HepG2 (cell line): Measurements from ENCODE around the gene UBE3B. TPM values are rescaled to one million over a fixed set of nuclear protein-coding genes. Genes with fewer than 3 reads are reported as not detected.

Experiments used
- ATAC-seq: fragments of 200-7000 bp; cut with Tn5 transposase; 3 replicates; pipeline ENCODE4 v1.9.1; 2020; ENCODE audit warnings: mild to moderate bottlenecking, moderate library complexity
- BruUV-seq: library from RNA; stranded (reverse); fragments of 400-500 nt; replicated peaks from 2 replicates; lab custom pipeline; 2021; lab: Mats Ljungman, UMichigan
- CTCF ChIA-PET: fragments of 300-600 bp; formaldehyde crosslinking; extraction: SDS; loops from one replicate; lab custom pipeline; 2021; ENCODE audit warnings: low total read pairs, inconsistent platforms, low intra/inter-chr PET ratio; lab: Yijun Ruan, JAX
- POLR2A ChIA-PET: fragments of 350-600 bp; sonication (Branson Sonifier 250); formaldehyde crosslinking; loops from one replicate; lab custom pipeline; 2020; ENCODE audit warnings: antibody characterized with exemption, inconsistent platforms; lab: Yijun Ruan, JAX
- DNase-seq: peaks from one replicate; pipeline ENCODE4 v3.0.0-alpha.2; 2015; ENCODE audit warnings: low spot score
- FAIRE-seq: peaks from 3 replicates; lab custom pipeline; 2011; peaks lifted over from hg19 to GRCh38; lab: Jason Lieb, UNC
- H2AFZ ChIP-seq: one replicate; pipeline ENCODE4 v1.6.1; 2011; ENCODE audit warnings: low read length, inconsistent platforms
- H3K27ac ChIP-seq: fragments of 300-600 bp; 3 replicates; pipeline ENCODE4 v1.8.0; 2011; ENCODE audit warnings: mixed run types, mild to moderate bottlenecking, mixed read lengths, low read length, inconsistent platforms; ENCODE audit not compliant: insufficient read depth; ENCODE audit errors: extremely low read length
- H3K27me3 ChIP-seq, 2 experiments: fragments of 200-600 bp in 1 of 2; 2 replicates in 1 of 2; 3 replicates in 1 of 2; pipeline versions ENCODE4 v1.6.0 to v1.8.0; 2011; ENCODE audit warnings: low read length in 2 of 2, mild to moderate bottlenecking in 2 of 2, moderate library complexity in 2 of 2, inconsistent platforms in 1 of 2; ENCODE audit not compliant: insufficient read depth in 2 of 2, control insufficient read depth in 1 of 2
- H3K36me3 ChIP-seq, 2 experiments: fragments of 200-600 bp in 1 of 2; replicated peaks in 1 of 2; 2 replicates in 1 of 2; 3 replicates in 1 of 2; pipeline versions ENCODE4 v1.5.1 to v1.8.0; 2011; ENCODE audit warnings: low read length in 2 of 2, inconsistent platforms in 1 of 2; ENCODE audit not compliant: insufficient read depth in 2 of 2, control insufficient read depth in 1 of 2
- H3K4me1 ChIP-seq: 2 replicates; pipeline ENCODE4 v1.5.1; 2012; ENCODE audit warnings: low read length, inconsistent platforms; ENCODE audit not compliant: insufficient read depth
- H3K4me2 ChIP-seq: 2 replicates; pipeline ENCODE4 v1.6.0; 2011; ENCODE audit warnings: low read depth, low read length, inconsistent platforms
- H3K4me3 ChIP-seq, 3 experiments: fragments of 200-600 bp in 1 of 3; sonication (generic), shearing (Covaris generic) in 1 of 3; replicated peaks in 1 of 3; 2 replicates each; pipeline ENCODE4 v1.5.1; 2011 to 2016; ENCODE audit warnings: low read length in 3 of 3, inconsistent platforms in 2 of 3, low read depth in 2 of 3, mild to moderate bottlenecking in 2 of 3, control low read depth in 1 of 3, mixed read lengths in 1 of 3; ENCODE audit not compliant: insufficient read depth in 1 of 3
- H3K79me2 ChIP-seq: one replicate; pipeline ENCODE4 v1.6.1; 2011; ENCODE audit warnings: low read length, inconsistent platforms; ENCODE audit not compliant: insufficient read depth
- H3K9ac ChIP-seq: 2 replicates; pipeline ENCODE4 v1.6.0; 2011; ENCODE audit warnings: mild to moderate bottlenecking, low read depth, low read length, inconsistent platforms; ENCODE audit not compliant: insufficient read depth
- H3K9me3 ChIP-seq: 2 replicates; pipeline ENCODE4 v1.5.1; 2012; ENCODE audit warnings: mild to moderate bottlenecking, low read length
- H4K20me1 ChIP-seq: 2 replicates; pipeline ENCODE4 v1.6.0; 2011; ENCODE audit warnings: inconsistent platforms, mild to moderate bottlenecking, low read length, moderate library complexity; ENCODE audit not compliant: insufficient read depth
- ARID2 ChIP-seq: sonication (generic); formaldehyde crosslinking; IDR thresholded peaks from 2 replicates; pipeline ENCODE4 v1.8.1; 2022; ENCODE audit warnings: mild to moderate bottlenecking, missing genetic modification reagents, borderline replicate concordance
- ASH2L ChIP-seq: fragments of 300-600, 200-600 bp; sonication (generic); IDR thresholded peaks from 2 replicates; pipeline ENCODE4 v1.7.0; 2017; ENCODE audit warnings: low read depth, mild to moderate bottlenecking, moderate library complexity, mixed read lengths, low read length; ENCODE audit not compliant: insufficient read length
- CHD2 ChIP-seq: IDR thresholded peaks from 2 replicates; pipeline ENCODE4 v1.6.1; 2011; ENCODE audit warnings: low read depth, low read length, improper control_type of control experiment
- EP300 ChIP-seq, 3 experiments: sonication (generic) in 1 of 3; formaldehyde crosslinking in 1 of 3; IDR thresholded peaks; 2 replicates each; pipeline versions ENCODE4 v1.5.1 to v1.6.1; 2011 to 2020; ENCODE audit warnings: low read depth in 2 of 3, low read length in 2 of 3, borderline replicate concordance in 1 of 3, improper control_type of control experiment in 1 of 3, mild to moderate bottlenecking in 1 of 3, missing genetic modification reagents in 1 of 3, moderate library complexity in 1 of 3
- FOXM1 ChIP-seq: sonication (generic); formaldehyde crosslinking; IDR thresholded peaks from 2 replicates; pipeline ENCODE4 v1.5.0; 2020; ENCODE audit warnings: missing genetic modification reagents
- HMG20B ChIP-seq: conservative IDR thresholded peaks from 2 replicates; pipeline ENCODE4 v1.6.1; 2016; ENCODE audit warnings: missing genetic modification reagents, missing compliant biosample characterization
- IKZF4 ChIP-seq: sonication (generic); formaldehyde crosslinking; IDR thresholded peaks from 2 replicates; pipeline ENCODE4 v1.5.1; 2020; ENCODE audit warnings: borderline replicate concordance, mild to moderate bottlenecking, low read depth, missing genetic modification reagents; ENCODE audit errors: not compliant biosample characterization
- MED8 ChIP-seq: sonication (generic); formaldehyde crosslinking; IDR thresholded peaks from 2 replicates; pipeline ENCODE4 v1.8.1; 2023; ENCODE audit warnings: mild to moderate bottlenecking, missing genetic modification reagents; ENCODE audit not compliant: insufficient replicate concordance
- SIX1 ChIP-seq: sonication (generic); formaldehyde crosslinking; IDR thresholded peaks from 2 replicates; pipeline ENCODE4 v1.4.0; 2020; ENCODE audit warnings: missing genetic modification reagents, borderline replicate concordance
- TEF ChIP-seq: sonication (generic); formaldehyde crosslinking; IDR thresholded peaks from 2 replicates; pipeline ENCODE4 v1.5.0; 2020; ENCODE audit warnings: missing genetic modification reagents
- TIGD3 ChIP-seq: sonication (generic); formaldehyde crosslinking; IDR thresholded peaks from 2 replicates; pipeline ENCODE4 v1.5.1; 2020; ENCODE audit warnings: mild to moderate bottlenecking, missing genetic modification reagents, borderline replicate concordance
- ZNF282 ChIP-seq: fragments of 450-650 bp; IDR thresholded peaks from 2 replicates; pipeline ENCODE4 v1.6.1; 2018; ENCODE audit not compliant: partially characterized antibody
- ZNF749 ChIP-seq: sonication (generic); formaldehyde crosslinking; IDR thresholded peaks from 2 replicates; pipeline ENCODE4 v1.8.0; 2022; ENCODE audit warnings: mild to moderate bottlenecking, missing genetic modification reagents, moderate library complexity, borderline replicate concordance
- WGBS: methylation state at CpG from one replicate; pipeline ENCODE4 v1.1.6; 2017; ENCODE audit warnings: low lambda C conversion rate; 5-methylcytosine and 5-hydroxymethylcytosine counted together
- in situ Hi-C: cut with HindIII; loops from 2 replicates; pipeline ENCODE4 v1.10.0; 2017; ENCODE audit warnings: low pct_unique_long_range_greater_than_20kb; ENCODE audit not compliant: extremely low pct_ligation_motif_present
- intact Hi-C: fragments of 100-400 bp; cut with micrococcal nuclease; formaldehyde crosslinking; loops from one replicate; pipeline ENCODE4 v1.10.0; 2022; ENCODE audit not compliant: unreplicated experiment
- polyA plus RNA-seq, 8 experiments: library from polyadenylated mRNA; depleted of rRNA in 3 of 8; stranded (reverse) in 7 of 8; unstranded in 1 of 8; fragments of >200 nt; fragmentation: Illumina TruSeq in 4 of 8; extraction: Trizol in 4 of 8; gene quantifications; 2 replicates each; pipeline versions ENCODE4 v1.2.1 to v1.2.3, GENCODE V29; 2011 to 2016; ENCODE audit warnings: low read depth in 4 of 8, missing spikeins in 1 of 8, mixed read lengths in 1 of 8; ENCODE audit not compliant: insufficient read depth in 1 of 8
- total RNA-seq, 5 experiments: library from RNA; depleted of rRNA; stranded (reverse); fragments of >200 nt; fragmentation: Illumina TruSeq; extraction: Trizol; gene quantifications; 2 replicates each; pipeline ENCODE4 v1.2.3, GENCODE V29; 2016; ENCODE audit warnings: low read depth in 1 of 5

The UBE3B gene
- total and polyA plus RNA-seq, 2 of the 13 experiments (the other 11 are each of a cell fraction or from before 2014, with no cell fraction given): 22.7 to 25.3 TPM

- Histone ChIP-seq H3K27ac (no peak overlapping the region), H3K79me2 (no peaks in the 10 kb centered on the region), H4K20me1 (no peaks in the 10 kb centered on the region), H3K4me1 (peaks cover 26% of the 10 kb centered on the region), H3K9ac (no peak overlapping the region)
- intact Hi-C loops: no loop called here
- TF ChIP-seq HMG20B (CRISPR knock-in tag) (no peak), FOXM1 (CRISPR knock-in tag) (no peak), SIX1 (no peak), CHD2 (no peak)
- TF ChIP-seq, all 625 proteins: peak for 0
- CTCF ChIA-PET: no interaction called here
- DNase-seq (no peak), FAIRE-seq (no peak), ATAC-seq (no peak)
- BruUV-seq: no TSS peak
- in situ Hi-C loops: no loop called here
- Histone ChIP-seq H3K4me2 (no peak overlapping the region), H2AFZ (no peak overlapping the region), H3K27me3 (no peaks in the 10 kb centered on the region), H3K36me3 (peaks cover 15 to 44% of the 10 kb centered on the region in 2 experiments), H3K4me3 (no peak overlapping the region), H3K9me3 (no peaks in the 10 kb centered on the region)
- POLR2A ChIA-PET: interaction anchor here (2.4 kb wide), 1 partner anchor 15 kb away, joined by 18 read pairs; the partner anchor contains the start of genes KCTD10 and UBE3B
- 88% methylated on average over 5 of the region's 5 CpGs for WGBS
These were observed 14.9 kb downstream of the UBE3B start for GRCh38 chr12:109492371-109492770.

- no peak overlapping the region for H3K4me3 ChIP-seq
- no peak for ATAC-seq
- no TSS peak for BruUV-seq
- TF ChIP-seq TIGD3 (CRISPR knock-in tag) (no peak), ZNF749 (CRISPR knock-in tag) (no peak), EP300 (IDR thresholded peaks at IDR 0.05; ENCODE audit: low read depth in 2 of 2, low read length in 2 of 2) (no peak), EP300 (CRISPR knock-in tag; IDR thresholded peaks at IDR 0.05; ENCODE audit: borderline replicate concordance) (no peak), MED8 (CRISPR knock-in tag) (no peak), ARID2 (no peak), TEF (CRISPR knock-in tag) (no peak), ASH2L (no peak), IKZF4 (CRISPR knock-in tag) (no peak), ZNF282 (no peak)
- H3K4me2 ChIP-seq: no peak overlapping the region
- ChIA-PET CTCF (no interaction called here), POLR2A (interaction anchor here (2.3 to 2.4 kb wide), 2 partner anchors 16 to 31 kb away, joined by 11 to 18 read pairs; partner anchors contain the start of genes KCTD10 and UBE3B)
- no peaks in the 10 kb centered on the region for H3K27me3 ChIP-seq
- no peak for DNase-seq
- intact Hi-C loops (no loop called here), in situ Hi-C loops (no loop called here)
- no peaks in the 10 kb centered on the region for H3K79me2 ChIP-seq
- H4K20me1 ChIP-seq: no peaks in the 10 kb centered on the region
- peak overlapping the region; percentile 77 for H3K27ac ChIP-seq
- H3K9ac ChIP-seq: no peak overlapping the region
- peaks cover 26% of the 10 kb centered on the region for H3K4me1 ChIP-seq
- peak; percentile 4 for FAIRE-seq
- no peak overlapping the region for H2AFZ ChIP-seq
- H3K9me3 ChIP-seq: no peaks in the 10 kb centered on the region
- peaks cover 10 to 41% of the 10 kb centered on the region in 2 experiments for H3K36me3 ChIP-seq
These were observed 15.7 kb downstream of the UBE3B start for GRCh38 chr12:109493090-109493489.
